M059J (cell line): ENCODE measurements around the gene ITPR1. TPM values are rescaled to one million over a fixed set of nuclear protein-coding genes. Genes with fewer than 3 reads are reported as not detected.

ENCODE experiments used
- DNase-seq: peaks from one replicate; pipeline ENCODE4 v3.0.0-alpha.2; 2012; ENCODE audit warnings: low read depth
- total RNA-seq: library from RNA; depleted of rRNA; stranded (reverse); fragments of >200 nt; shearing (Covaris generic); gene quantifications from 2 replicates; pipeline ENCODE4 v1.2.3, GENCODE V29; 2014

Gene ITPR1
- total RNA-seq, 1 experiment from 2014 or later = 6.2 TPM

DNA sequence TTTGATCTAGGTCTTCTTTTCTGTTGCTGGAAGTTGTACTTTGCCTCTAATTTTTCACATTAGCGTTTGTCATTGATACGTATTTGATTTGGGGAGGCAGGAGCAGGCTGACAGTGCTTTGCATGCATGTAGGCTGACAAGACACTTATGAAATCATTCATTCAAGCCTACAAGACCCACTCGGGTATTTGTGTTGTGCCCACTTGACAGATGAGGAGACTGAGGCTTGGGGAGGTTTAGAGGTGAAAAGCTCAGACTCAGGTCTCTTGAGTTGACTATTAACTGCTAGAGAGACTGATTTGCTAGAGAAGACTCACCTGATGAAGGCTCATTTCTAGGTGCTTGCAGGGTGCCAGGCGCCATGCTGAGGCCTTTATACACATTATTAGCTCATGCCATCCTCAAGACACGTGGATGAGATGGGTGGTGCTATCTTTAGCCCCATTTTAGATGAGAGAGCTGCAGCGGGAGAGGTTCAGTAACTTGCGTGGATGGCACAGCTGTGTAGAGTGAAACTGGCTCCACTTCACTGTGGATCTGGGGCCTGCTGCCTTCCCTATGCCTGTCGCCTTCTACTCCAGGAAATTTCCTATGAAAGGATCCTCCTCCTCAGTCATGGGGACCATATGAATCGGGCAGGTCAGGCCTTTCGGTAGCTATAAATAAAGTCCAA, 192.7 kb downstream of the ITPR1 start:
- no peak for DNase-seq

GRCh38 chr3:4686619-4687018, 193.5 kb downstream of the ITPR1 start:
- no peak for DNase-seq

GRCh38 chr3:4687167-4687566, 194.0 kb downstream of the ITPR1 start:
- peak; percentile 11 for DNase-seq

DNA sequence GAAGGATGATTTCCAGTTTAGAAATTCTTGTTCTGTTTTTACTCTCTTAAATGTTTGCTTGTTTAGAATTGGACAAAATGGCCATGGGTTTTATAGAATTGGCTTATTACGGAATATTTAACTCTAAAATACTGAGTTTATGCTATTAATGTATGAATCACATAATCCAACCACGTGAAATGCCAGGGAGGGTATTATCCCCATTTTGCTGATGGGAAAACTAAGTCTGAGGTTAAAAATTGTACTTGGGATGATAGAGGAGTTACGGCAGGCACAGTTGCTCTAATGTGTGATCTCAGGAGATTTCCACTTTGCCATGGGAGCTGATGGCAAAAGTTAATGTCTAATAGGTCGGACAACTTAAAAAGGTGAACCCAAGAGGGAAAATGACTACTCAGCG, 194.4 kb downstream of the ITPR1 start:
- no peak for DNase-seq

DNA sequence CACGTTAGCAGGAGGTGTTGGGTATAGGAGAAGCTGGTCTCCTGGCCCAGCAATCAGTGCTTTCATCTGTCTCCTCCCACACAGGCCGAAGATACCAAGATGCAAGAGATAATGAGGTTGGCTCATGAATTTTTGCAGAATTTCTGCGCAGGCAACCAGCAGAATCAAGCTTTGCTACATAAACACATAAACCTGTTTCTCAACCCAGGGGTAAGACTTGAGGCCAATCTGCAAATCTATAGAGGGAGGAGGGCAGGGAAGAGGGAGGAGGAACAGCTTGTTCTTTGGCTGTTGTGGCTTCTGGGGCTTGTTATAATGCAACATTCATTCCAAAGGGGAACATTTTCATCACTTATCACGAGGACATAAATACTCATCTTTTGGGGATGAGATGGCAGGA, 195.3 kb downstream of the ITPR1 start:
- DNase-seq = no peak

- DNase-seq = no peak
These were observed 195.9 kb downstream of the ITPR1 start for GRCh38 chr3:4689021-4689420.

DNA sequence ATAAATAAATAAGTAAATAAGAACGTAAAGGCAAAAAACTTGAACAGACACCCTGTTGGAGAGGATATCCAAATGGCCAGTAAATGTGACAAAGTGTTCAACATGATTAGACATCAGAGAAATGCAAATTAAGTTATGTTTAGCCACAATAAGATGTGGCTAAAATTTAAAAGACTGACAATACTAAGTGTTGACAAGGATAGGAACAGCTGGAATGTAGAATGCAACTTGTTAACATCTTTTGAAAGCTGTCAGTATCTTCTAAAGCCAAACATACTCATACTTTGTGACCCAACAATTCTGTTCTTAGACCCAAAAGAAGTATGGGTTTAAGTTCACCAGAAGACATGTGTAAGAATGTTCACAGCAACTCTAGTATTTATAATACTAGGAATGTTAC, 197.1 kb downstream of the ITPR1 start:
- DNase-seq = no peak

GRCh38 chr3:4693620-4694019, 200.5 kb downstream of the ITPR1 start:
- no peak for DNase-seq

DNA sequence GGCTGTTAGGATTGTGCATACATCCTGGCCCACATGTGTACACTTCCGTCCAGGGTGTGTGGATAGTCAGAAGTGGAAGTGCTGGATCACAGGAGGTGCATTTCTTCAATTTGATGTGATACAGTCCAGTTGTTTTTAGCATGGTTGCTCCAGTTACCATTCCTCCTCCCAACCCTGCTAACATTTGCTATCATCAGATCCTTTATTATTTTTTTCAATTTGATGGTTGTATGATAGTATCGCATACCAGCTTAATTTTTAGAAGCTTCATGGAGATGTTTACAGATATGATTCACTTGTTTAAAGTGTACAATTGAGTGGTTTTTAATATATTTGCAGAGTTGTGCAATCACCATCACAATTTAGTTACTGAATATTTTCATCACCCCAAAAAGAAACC, 202.7 kb downstream of the ITPR1 start:
- no peak for DNase-seq

GRCh38 chr3:4696266-4696665, 203.1 kb downstream of the ITPR1 start:
- DNase-seq = no peak

GRCh38 chr3:4698125-4698821, 205.1 kb downstream of the ITPR1 start:
- no peak for DNase-seq

DNA sequence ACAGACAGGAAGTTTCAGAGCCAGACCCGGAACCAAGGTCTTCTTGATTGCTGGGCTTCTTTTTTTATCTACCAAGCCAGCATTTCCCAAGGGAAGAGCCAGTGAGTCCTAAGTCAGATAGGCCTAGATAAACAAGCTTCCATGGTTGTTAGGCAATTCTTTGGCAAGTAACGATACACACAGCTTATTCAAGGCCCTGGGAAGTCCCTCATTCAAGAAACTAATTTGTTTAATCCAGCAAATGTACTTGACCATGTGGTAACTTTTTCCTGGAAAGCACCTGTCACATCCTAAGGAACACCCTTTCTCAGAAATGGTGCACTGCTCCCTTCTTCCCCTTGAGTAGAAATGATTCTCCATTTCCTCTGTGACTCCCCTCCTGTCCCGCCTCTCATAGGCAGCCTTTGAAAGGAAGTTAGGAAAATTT, 209.9 kb downstream of the ITPR1 start:
- DNase-seq = no peak

- DNase-seq = no peak
These were observed 211.4 kb downstream of the ITPR1 start for GRCh38 chr3:4704552-4704951.

GRCh38 chr3:4707324-4707723, 214.2 kb downstream of the ITPR1 start:
- no peak for DNase-seq

DNA sequence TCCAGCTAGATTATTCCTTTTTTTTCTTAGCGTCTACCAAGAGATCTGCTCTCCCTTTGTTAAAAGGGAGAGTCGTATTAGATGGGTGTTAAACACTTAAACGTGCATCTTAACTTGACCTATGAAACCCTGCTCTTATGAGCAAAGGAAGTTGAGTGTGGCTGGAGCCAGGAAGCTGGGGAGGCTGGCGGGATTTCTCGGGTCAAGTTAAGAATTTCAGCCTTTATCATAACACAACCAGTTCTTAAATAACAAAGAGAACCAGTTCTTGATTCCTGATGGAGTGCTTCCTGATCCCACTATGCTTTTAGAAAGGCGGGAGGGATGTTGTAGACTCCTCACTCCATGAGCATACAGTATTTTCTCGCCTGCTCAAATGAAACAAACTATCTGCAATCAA, 215.1 kb downstream of the ITPR1 start:
- DNase-seq = no peak

GRCh38 chr3:4709341-4709740, 216.2 kb downstream of the ITPR1 start:
- DNase-seq = peak; percentile 58

DNA sequence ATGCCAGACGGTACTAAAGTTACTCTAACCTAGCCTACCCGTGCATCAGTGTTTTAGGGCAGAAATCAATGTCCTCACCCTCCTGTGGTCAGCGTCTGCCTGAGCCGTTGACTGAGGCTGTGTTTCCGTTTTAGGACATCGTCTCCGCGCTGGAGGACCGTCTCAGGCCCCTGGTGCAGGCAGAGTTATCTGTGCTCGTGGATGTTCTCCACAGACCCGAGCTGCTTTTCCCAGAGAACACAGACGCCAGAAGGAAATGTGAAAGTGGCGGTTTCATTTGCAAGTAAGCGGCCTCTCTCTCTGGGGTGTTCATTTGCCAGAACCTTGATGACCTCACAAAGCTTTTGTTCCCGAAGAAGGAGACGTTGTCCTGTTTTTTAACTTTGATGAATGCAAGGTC, 217.0 kb downstream of the ITPR1 start:
- DNase-seq = peak; percentile 7

DNA sequence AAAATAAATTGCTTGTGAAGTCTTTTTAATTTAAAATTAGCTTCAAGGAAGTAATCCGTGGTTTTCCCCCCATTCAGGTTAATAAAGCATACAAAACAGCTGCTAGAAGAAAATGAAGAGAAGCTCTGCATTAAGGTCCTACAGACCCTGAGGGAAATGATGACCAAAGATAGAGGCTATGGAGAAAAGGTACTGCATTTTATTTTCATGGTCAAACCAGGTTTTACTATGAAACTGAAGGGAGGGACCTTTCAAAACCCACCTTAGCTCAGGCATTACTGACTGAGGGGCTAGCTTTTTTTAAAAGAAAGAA, 218.5 kb downstream of the ITPR1 start:
- no peak for DNase-seq

GRCh38 chr3:4712109-4712508, 219.0 kb downstream of the ITPR1 start:
- DNase-seq = peak; percentile 75

DNA sequence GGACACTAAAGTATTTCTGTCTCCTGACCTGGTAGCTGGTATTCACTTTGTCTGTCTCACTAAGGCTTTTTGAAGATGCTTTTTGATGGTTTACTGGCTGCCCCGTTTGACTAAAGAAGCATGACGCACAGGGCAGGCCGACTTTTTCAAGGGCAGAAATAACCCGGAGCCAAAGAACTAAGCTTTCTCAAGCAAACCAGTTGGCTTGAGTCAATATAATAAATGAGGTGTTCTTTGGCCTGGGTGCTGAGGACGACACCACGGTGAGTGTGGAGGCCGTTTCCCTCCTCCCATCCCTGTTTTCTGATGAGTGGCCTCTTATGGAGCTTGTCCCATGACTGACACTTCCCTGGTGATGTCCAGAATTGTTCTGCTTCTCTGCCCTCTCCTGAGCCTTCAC, 220.9 kb downstream of the ITPR1 start:
- no peak for DNase-seq

DNA sequence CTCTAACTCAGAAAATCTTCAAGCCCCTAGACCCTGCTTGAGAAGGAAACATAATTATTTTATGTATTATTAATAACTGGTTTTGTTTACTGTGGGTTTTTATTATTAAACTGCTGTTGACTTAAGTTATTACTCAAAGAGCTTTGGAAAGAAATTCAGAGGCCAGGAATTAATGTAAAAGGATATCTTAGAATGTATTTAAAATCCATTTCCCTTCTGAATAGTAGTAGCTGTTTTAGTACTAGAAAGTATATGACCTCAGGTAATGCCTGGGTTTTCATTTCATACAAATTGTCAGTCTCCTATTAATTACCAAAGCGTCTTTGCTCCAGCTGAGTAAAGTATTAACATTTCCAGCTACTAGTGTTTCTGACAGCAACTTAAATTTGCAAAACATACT, 223.1 kb downstream of the ITPR1 start:
- no peak for DNase-seq

DNA sequence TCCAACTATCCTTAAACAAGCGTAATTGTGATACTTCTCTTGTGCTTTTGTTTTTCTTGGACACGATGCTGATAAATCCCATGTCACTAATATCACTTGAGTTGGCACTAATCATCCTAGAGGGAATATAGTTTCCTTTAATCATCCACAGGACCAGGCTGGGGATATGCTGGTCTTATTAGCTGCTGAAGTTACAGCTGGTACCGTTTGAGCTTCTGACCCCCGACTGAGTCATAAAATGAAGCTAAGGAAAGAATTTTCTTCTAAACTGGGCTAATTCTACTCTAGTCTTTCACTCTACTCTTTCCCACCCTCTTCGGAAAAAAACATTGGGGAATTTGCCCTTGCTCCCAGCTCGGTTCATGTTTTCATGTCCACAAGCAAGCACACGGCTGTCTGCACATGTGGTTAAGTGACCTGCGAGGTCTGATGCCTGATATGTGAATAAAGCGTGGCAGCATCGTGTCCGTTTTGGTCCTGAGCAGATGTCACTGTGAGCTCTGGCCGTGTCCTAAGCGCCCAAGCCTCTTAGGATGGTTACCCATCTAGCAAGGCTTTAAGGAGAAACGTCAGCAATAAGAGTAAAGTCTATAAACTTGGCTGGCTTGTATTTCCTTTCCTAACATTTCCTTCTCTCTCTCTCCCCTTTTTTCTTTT, 223.7 kb downstream of the ITPR1 start:
- DNase-seq = no peak

DNA sequence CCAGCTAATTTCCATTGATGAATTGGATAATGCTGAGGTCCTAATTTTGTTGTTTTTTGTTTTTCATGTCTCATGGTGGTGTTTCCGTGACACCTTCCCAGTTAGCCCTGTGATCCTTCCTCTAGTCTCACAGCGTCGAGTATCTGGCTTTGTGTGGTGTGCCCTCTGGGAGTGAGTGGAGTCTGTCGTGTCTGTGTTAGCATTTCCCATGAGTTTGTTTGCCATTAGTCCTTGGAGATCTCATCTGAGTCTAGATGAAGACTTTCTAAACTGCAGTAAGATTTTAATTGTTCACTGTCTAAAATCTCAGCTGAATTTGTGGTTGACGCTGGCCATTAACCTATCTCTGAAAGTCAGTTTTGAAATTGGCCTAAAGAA, 224.2 kb downstream of the ITPR1 start:
- DNase-seq = no peak
